Ectodermal cell (in vitro differentiated cells): ENCODE measurements around the gene IRF1.

Experiments used
- H3K27ac ChIP-seq: 2 replicates; pipeline ENCODE4 v1.7.0; 2013; ENCODE audit warnings: mild to moderate bottlenecking, low read depth, low read length; ENCODE audit not compliant: insufficient read depth, poor library complexity, severe bottlenecking
- H3K27me3 ChIP-seq: 2 replicates; pipeline ENCODE4 v1.7.0; 2013; ENCODE audit warnings: mild to moderate bottlenecking, low read length; ENCODE audit not compliant: insufficient read depth, control insufficient read depth, poor library complexity, severe bottlenecking
- H3K36me3 ChIP-seq: one replicate; pipeline ENCODE4 v1.7.0; 2013; ENCODE audit warnings: low read length; ENCODE audit not compliant: control insufficient read depth, insufficient read depth
- H3K4me1 ChIP-seq: one replicate; pipeline ENCODE4 v1.7.0; 2013; ENCODE audit warnings: low read length; ENCODE audit not compliant: control insufficient read depth, insufficient read depth
- H3K4me3 ChIP-seq: 2 replicates; pipeline ENCODE4 v1.7.0; 2013; ENCODE audit warnings: low read depth, low read length, control low read depth; ENCODE audit not compliant: insufficient read depth
- H3K9me3 ChIP-seq: 2 replicates; pipeline ENCODE4 v1.7.0; 2013; ENCODE audit warnings: mild to moderate bottlenecking, low read length, moderate library complexity; ENCODE audit not compliant: control insufficient read depth
- WGBS, 2 experiments: methylation state at CpG; one replicate each; pipeline ENCODE4 v1.1.7; 2013; ENCODE audit warnings: missing lambda C conversion rate in 2 of 2; 5-methylcytosine and 5-hydroxymethylcytosine counted together

Gene IRF1

DNA sequence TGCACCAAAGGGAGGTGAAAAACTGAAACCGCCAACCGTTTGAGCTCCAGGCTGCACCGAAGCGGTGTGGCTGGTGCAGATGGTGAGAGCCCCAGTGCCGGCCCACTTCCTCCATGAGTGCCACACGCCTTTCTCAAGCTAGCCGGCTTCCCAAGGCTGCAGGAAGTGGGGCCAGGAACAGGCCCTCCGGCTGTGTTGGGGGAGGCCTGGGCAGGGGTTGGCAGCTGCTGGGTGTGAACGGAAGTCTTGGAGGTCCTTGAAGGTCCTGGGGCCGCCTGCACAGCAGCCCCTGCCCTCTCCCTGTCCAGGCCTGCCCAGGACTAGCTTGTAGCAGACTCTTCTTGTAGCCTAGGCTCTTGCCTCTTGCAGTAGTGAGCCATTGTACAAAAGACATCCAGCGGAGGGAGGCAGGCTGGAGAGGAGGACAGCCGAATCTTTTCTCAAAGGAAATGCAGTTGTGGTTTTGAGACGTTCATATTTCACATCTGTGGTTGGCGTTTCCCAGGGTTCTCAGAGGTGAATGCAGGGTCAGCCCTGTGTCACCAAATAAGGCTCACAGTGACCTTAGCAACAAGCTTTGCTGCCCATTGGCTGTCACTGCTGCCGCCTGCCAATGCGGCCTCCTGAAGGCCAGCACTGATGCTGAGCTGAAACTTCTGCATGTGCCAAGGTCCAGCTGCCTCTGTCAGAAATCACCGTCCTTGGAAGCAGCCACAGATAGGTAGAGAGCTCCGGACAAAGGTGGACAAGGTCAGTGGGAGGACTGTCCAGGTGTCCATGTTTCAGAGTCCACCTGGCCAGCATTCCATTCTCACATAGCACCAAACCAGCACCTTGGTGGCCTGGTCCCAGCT is 23.9 kb downstream of the IRF1 start:
- Histone ChIP-seq H3K36me3 (no peaks in the 10 kb centered on the region), H3K4me1 (peaks cover 15% of the 10 kb centered on the region), H3K4me3 (no peak overlapping the region), H3K9me3 (no peaks in the 10 kb centered on the region), H3K27ac (no peak overlapping the region), H3K27me3 (no peaks in the 10 kb centered on the region)
- 83 to 87% methylated on average over 18 of the region's 18 CpGs for WGBS, 2 experiments

DNA sequence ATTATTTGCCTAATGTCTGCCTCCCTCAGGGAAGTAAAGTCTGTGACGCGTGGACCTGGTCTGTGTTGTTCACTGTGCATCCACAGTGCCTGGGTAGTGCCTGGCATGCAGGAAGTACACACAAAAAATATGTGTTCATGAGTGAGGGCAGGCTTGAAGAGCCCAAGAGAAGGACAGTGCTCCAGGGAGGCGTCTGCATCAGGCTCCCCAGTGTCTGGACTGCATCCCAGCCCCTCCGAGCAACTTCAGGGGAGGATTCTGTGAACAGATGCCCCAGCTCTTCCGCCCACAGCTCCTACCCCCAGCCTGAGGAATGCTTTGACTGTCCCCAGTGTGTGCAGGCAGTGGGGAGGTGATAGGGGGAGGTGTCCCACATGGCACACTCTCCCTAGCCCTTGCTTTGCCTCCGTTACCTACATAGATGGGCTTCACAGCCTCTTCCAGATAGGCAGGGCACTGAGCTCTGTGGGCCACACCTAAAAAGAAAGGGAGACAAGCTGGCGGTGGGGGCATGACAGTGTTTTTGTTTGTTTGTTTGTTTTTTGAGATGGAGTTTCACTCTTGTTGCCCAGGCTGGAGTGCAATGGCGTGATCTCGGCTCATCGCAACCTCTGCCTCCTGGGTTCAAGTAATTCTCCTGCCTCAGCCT is 25.4 kb downstream of the IRF1 start:
- 84 to 89% methylated on average over 10 of the region's 10 CpGs for WGBS, 2 experiments
- no peaks in the 10 kb centered on the region for H3K9me3 ChIP-seq
- H3K27ac ChIP-seq: no peak overlapping the region
- H3K4me1 ChIP-seq: peaks cover 15% of the 10 kb centered on the region
- H3K27me3 ChIP-seq: no peaks in the 10 kb centered on the region
- H3K36me3 ChIP-seq: no peaks in the 10 kb centered on the region
- H3K4me3 ChIP-seq: no peak overlapping the region

GRCh38 chr5:132464156-132464939 is 26.2 kb downstream of the IRF1 start:
- no peaks in the 10 kb centered on the region for H3K36me3 ChIP-seq
- peaks cover 15% of the 10 kb centered on the region for H3K4me1 ChIP-seq
- H3K27me3 ChIP-seq: no peaks in the 10 kb centered on the region
- H3K9me3 ChIP-seq: no peaks in the 10 kb centered on the region
- no peak overlapping the region for H3K4me3 ChIP-seq
- WGBS, 2 experiments: 56 to 58% methylated on average over 15 of the region's 15 CpGs
- no peak overlapping the region for H3K27ac ChIP-seq

- no peaks in the 10 kb centered on the region for H3K27me3 ChIP-seq
- H3K4me3 ChIP-seq: no peak overlapping the region
- 86 to 88% methylated on average over 5 of the region's 5 CpGs for WGBS, 2 experiments
- no peak overlapping the region for H3K27ac ChIP-seq
- no peaks in the 10 kb centered on the region for H3K9me3 ChIP-seq
- no peaks in the 10 kb centered on the region for H3K36me3 ChIP-seq
- peaks cover 15% of the 10 kb centered on the region for H3K4me1 ChIP-seq
Measured at GRCh38 chr5:132463811-132464155, 26.8 kb downstream of the IRF1 start.

DNA sequence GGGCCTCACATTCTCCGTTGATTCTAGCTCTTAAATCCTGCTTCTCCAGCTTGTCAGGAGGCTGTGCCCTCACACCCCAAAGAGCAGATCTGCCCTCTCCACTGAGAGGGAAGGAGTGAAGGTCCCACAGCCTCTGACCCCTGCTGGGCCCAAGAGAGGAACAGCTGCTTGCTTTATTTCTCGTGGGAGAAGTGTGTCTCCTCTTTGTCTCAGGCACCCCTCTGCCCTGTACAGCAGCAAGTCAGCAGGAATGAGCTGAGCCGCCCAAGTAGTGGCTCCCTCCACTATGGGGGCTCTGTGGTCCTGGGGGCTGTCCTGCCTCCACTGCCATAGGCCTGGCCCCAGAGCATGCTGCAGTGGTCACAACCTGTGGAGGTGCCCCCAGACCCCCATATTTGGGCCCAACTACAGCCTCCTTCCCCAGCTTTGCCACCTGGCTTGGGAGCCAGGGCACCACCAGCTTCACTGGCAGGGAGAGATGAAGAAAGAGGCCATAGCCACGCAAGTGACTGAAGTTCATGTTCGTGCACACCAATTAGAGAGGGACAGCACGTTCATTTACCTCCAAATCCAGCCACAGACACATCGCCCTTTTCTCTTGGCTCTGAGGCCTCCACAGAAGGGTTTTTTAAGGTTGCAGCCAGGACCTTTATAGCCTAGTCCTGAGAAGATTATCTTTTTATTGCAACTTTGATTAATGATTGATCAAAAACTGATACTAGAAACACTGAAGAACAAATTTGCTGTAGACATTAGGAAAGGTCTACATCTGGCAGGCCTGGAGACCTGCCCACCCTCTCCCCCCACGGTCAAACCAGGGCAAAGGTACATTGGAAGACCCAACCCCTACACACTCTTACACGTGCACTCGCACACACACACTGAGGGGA is 27.5 kb downstream of the IRF1 start:
- no peaks in the 10 kb centered on the region for H3K27me3 ChIP-seq
- H3K4me1 ChIP-seq: peaks cover 15% of the 10 kb centered on the region
- no peaks in the 10 kb centered on the region for H3K9me3 ChIP-seq
- WGBS, 2 experiments: 90 to 93% methylated on average over 10 of the region's 10 CpGs
- H3K4me3 ChIP-seq: no peak overlapping the region
- H3K36me3 ChIP-seq: no peaks in the 10 kb centered on the region
- no peak overlapping the region for H3K27ac ChIP-seq

GRCh38 chr5:132462333-132462732 is 28.2 kb downstream of the IRF1 start:
- WGBS, 2 experiments: 95% methylated on average over 5 to 6 of the region's 6 CpGs
- Histone ChIP-seq H3K4me3 (no peak overlapping the region), H3K27me3 (no peaks in the 10 kb centered on the region), H3K4me1 (peaks cover 15% of the 10 kb centered on the region), H3K36me3 (no peaks in the 10 kb centered on the region), H3K9me3 (no peaks in the 10 kb centered on the region), H3K27ac (no peak overlapping the region)

- 93 to 95% methylated on average over 2 of the region's 2 CpGs for WGBS, 2 experiments
- Histone ChIP-seq H3K4me1 (peaks cover 15% of the 10 kb centered on the region), H3K9me3 (no peaks in the 10 kb centered on the region)
Measured at GRCh38 chr5:132461569-132462070, 29.0 kb downstream of the IRF1 start.

DNA sequence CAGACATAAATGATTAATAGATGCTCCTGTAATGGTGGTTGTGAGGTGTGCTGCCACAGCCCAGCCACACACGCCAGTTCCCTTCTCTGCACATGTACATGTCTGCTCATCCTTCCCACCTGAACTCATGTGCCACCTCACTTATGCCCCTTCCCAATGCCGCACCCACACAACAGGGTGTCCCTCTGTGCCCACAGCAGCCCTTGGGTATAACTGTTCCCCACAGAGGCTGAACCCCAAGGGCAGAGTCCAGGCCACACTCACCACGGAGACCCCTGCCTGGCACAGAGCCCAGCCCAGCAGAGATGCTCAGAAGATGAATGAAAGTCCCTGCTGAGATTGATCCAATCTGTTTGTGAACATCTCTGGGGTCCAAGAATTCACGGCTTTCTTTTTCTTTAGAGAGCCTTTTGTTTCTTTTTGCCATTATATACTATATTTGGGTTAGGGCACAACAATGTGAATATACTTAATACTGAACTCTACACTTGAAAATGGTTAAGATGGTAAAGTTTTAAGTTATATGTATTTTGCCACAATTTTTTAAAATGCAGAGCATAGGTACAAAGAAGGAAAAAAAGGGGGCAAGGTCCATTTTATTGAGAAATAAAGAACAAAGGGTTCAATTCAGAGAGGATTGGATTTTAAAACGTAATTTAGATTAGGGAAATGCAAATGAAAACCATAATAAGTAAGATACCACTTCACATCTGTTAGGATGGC is 29.6 kb downstream of the IRF1 start:
- Histone ChIP-seq H3K4me3 (no peak overlapping the region), H3K36me3 (no peaks in the 10 kb centered on the region), H3K27me3 (no peaks in the 10 kb centered on the region), H3K27ac (no peak overlapping the region), H3K9me3 (no peaks in the 10 kb centered on the region), H3K4me1 (peaks cover 15% of the 10 kb centered on the region)
- 81 to 84% methylated on average over 5 of the region's 5 CpGs for WGBS, 2 experiments

More at GRCh38 chr5:132461569-132462070, 29.0 kb downstream of the IRF1 start:
- Histone ChIP-seq H3K36me3 (no peaks in the 10 kb centered on the region), H3K27me3 (no peaks in the 10 kb centered on the region), H3K4me3 (no peak overlapping the region), H3K27ac (no peak overlapping the region)
